DND-41 (cell line): ENCODE results near the gene STKLD1.

Experiments used
- ATAC-seq: fragments of 200-7000 bp; cut with Tn5 transposase; 3 replicates; pipeline ENCODE4 v1.9.1; 2021; ENCODE audit warnings: low read depth; ENCODE audit not compliant: insufficient read depth
- DNase-seq: peaks from one replicate; pipeline ENCODE4 v3.0.0-alpha.2; 2020
- H2AFZ ChIP-seq: 2 replicates; pipeline ENCODE4 v1.6.0; 2012; ENCODE audit warnings: low read depth, low read length
- H3K27ac ChIP-seq: 2 replicates; pipeline ENCODE4 v1.5.1; 2012; ENCODE audit warnings: low read length, inconsistent platforms
- H3K27me3 ChIP-seq: fragments of 200-600 bp; sonication (generic); 2 replicates; pipeline ENCODE4 v1.6.0; 2012; ENCODE audit warnings: low read length, mild to moderate bottlenecking, inconsistent platforms; ENCODE audit not compliant: insufficient read depth, poor library complexity
- H3K36me3 ChIP-seq: 2 replicates; pipeline ENCODE4 v1.5.1; 2012; ENCODE audit warnings: low read length, inconsistent platforms; ENCODE audit not compliant: insufficient read depth
- H3K4me1 ChIP-seq: 2 replicates; pipeline ENCODE4 v1.5.1; 2012; ENCODE audit warnings: mild to moderate bottlenecking, low read length; ENCODE audit not compliant: insufficient read depth
- H3K4me2 ChIP-seq: 2 replicates; pipeline ENCODE4 v1.6.0; 2012; ENCODE audit warnings: mild to moderate bottlenecking, moderate library complexity, low read length, inconsistent platforms; ENCODE audit not compliant: insufficient read depth
- H3K4me3 ChIP-seq, 2 experiments: fragments of 200-600 bp in 1 of 2; shearing (Covaris generic) in 1 of 2; 2 replicates each; pipeline ENCODE4 v1.5.1; 2012 to 2016; ENCODE audit warnings: inconsistent platforms in 2 of 2, low read length in 2 of 2, mild to moderate bottlenecking in 2 of 2, low read depth in 1 of 2, moderate library complexity in 1 of 2
- H3K79me2 ChIP-seq: 2 replicates; pipeline ENCODE4 v1.6.0; 2012; ENCODE audit warnings: low read length, inconsistent platforms; ENCODE audit not compliant: insufficient read depth
- H3K9ac ChIP-seq: 2 replicates; pipeline ENCODE4 v1.6.0; 2012; ENCODE audit warnings: low read depth, mild to moderate bottlenecking, inconsistent platforms, low read length, moderate library complexity
- H3K9me3 ChIP-seq: 2 replicates; pipeline ENCODE4 v1.5.1; 2012; ENCODE audit warnings: low read length, moderate library complexity, mild to moderate bottlenecking, inconsistent platforms; ENCODE audit not compliant: insufficient read depth, severe bottlenecking
- H4K20me1 ChIP-seq: 2 replicates; pipeline ENCODE4 v1.6.0; 2012; ENCODE audit warnings: low read length; ENCODE audit not compliant: insufficient read depth
- EZH2 ChIP-seq: IDR thresholded peaks from 3 replicates; pipeline ENCODE4 v1.6.1; 2012; ENCODE audit warnings: borderline replicate concordance, low read depth, mild to moderate bottlenecking, moderate library complexity, low read length, inconsistent platforms; ENCODE audit not compliant: severe bottlenecking
- TF ChIP-seq, protein P1 (sequence below): IDR thresholded peaks from 2 replicates; pipeline ENCODE4 v1.5.1; 2012; ENCODE audit warnings: borderline replicate concordance, low read length, moderate library complexity, mild to moderate bottlenecking; ENCODE audit not compliant: poor library complexity, severe bottlenecking; ENCODE audit errors: extremely low read depth

Gene STKLD1

DNA sequence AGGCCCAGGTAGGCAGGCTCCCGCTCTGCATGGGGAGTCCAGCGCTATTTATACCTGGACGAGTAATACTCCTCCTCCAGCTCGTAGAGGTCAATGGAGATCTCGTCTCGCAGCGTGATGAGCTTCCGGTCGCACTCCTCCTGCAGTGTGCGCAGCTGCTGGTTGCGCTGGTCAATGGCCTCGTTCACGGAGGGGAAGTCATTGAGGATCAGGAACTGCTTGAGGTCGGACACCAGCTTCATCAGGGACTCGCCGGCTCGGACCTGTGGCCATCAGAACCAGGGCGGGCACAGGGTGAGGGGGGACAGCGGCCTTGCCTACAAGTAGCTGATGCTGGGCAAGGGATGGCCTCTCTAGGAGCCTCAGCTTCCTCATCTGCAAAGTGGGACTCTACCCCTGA, 32.1 kb upstream of the STKLD1 start:
- Histone ChIP-seq H3K27me3 (no peaks in the 10 kb centered on the region), H3K9me3 (no peaks in the 10 kb centered on the region), H3K79me2 (peaks cover 40% of the 10 kb centered on the region), H3K36me3 (peaks cover 78% of the 10 kb centered on the region), H2AFZ (no peak overlapping the region), H3K27ac (no peak overlapping the region), H3K4me1 (peaks cover 16% of the 10 kb centered on the region), H3K4me2 (no peak overlapping the region), H3K4me3 (no peak overlapping the region), H4K20me1 (peaks cover 22% of the 10 kb centered on the region), H3K9ac (no peak overlapping the region)
- DNase-seq, result no peak
- no peak for ATAC-seq
- TF ChIP-seq, protein P1, sequence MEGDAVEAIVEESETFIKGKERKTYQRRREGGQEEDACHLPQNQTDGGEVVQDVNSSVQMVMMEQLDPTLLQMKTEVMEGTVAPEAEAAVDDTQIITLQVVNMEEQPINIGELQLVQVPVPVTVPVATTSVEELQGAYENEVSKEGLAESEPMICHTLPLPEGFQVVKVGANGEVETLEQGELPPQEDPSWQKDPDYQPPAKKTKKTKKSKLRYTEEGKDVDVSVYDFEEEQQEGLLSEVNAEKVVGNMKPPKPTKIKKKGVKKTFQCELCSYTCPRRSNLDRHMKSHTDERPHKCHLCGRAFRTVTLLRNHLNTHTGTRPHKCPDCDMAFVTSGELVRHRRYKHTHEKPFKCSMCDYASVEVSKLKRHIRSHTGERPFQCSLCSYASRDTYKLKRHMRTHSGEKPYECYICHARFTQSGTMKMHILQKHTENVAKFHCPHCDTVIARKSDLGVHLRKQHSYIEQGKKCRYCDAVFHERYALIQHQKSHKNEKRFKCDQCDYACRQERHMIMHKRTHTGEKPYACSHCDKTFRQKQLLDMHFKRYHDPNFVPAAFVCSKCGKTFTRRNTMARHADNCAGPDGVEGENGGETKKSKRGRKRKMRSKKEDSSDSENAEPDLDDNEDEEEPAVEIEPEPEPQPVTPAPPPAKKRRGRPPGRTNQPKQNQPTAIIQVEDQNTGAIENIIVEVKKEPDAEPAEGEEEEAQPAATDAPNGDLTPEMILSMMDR, result no peak
- TF ChIP-seq EZH2, result no peak

DNA sequence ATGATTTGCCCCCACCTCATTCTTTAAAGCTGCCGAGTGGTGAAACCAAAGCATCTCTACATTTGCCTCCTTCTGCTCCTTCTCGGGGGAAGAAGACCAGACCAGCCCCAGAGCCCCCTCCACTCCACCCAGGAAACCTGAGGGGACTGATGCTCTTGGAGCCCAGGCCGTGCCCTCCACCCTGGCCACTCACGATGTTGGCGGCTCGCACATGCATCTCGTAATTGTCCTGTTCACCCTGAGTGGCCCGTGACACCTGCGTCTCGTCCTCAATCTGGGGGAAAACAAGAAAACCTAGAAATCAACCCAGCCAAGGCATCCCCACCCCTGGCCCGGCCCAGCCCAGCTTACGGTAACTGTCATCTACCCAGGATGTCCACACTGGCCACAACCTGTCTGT, 31.2 kb upstream of the STKLD1 start:
- Histone ChIP-seq H2AFZ (no peak overlapping the region), H3K27ac (no peak overlapping the region), H3K4me3 (no peak overlapping the region), H3K4me1 (peaks cover 25% of the 10 kb centered on the region), H3K36me3 (peaks cover 81% of the 10 kb centered on the region), H3K79me2 (peaks cover 50% of the 10 kb centered on the region), H3K4me2 (no peak overlapping the region), H3K27me3 (no peaks in the 10 kb centered on the region), H3K9me3 (no peaks in the 10 kb centered on the region), H3K9ac (no peak overlapping the region), H4K20me1 (peaks cover 31% of the 10 kb centered on the region)
- ATAC-seq, result no peak
- TF ChIP-seq, protein P1, result no peak
- TF ChIP-seq EZH2, result no peak
- DNase-seq, result no peak

DNA sequence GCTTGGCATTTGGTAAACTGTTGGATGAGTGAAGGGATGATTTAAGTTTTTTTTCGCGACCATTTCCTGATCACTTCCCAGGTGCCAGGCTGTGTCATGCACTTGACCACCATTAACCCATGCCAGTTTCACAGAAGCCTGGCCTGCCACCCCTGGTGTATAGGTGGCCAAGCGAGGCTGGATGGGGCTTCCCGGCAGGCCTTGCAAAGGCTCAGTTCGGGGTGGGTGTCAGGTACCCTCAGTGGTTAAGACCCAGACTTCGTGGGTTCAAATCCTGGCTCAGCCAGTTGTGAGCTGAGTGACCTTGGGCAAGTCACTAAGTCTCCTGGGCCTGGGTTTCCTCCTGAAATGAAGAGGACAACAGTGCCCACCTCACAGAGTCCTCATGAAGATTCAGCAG, 30.6 kb upstream of the STKLD1 start:
- Histone ChIP-seq H3K4me1 (peaks cover 31% of the 10 kb centered on the region), H3K27ac (no peak overlapping the region), H3K36me3 (peaks cover 81% of the 10 kb centered on the region), H4K20me1 (peaks cover 36% of the 10 kb centered on the region), H3K4me3 (no peak overlapping the region), H3K27me3 (no peaks in the 10 kb centered on the region), H2AFZ (no peak overlapping the region), H3K79me2 (peaks cover 56% of the 10 kb centered on the region), H3K9ac (0 out of 2 replicates have a peak overlapping the region, but pooled peaks have one; percentile 91), H3K9me3 (no peaks in the 10 kb centered on the region), H3K4me2 (peak overlapping the region; percentile 78; the same call in 1 of the 2 replicates)
- no peak for DNase-seq
- TF ChIP-seq EZH2, result no peak
- TF ChIP-seq, protein P1, result no peak
- no peak for ATAC-seq
